Measurements from ENCODE around the gene TVP23A. TPM values are rescaled to one million over a fixed set of nuclear protein-coding genes. Genes with fewer than 3 reads are reported as not detected.
A peak's percentile ranks its signal among the peaks of the same experiment; 100 is the strongest.

The TVP23A gene
- total RNA-seq, 6 experiments from 2014 or later: 0.06 to 0.22 (median 0.13) TPM; not detected in 1

- TF ChIP-seq CTCF (IDR thresholded peaks at IDR 0.05): no peak
- TF ChIP-seq POLR2A (IDR thresholded peaks at IDR 0.05): no peak
- Histone ChIP-seq H3K9me3 (no peaks in the 10 kb centered on the region), H3K36me3 (no peaks in the 10 kb centered on the region), H3K4me3 (no peak overlapping the region), H3K4me1 (peaks cover 0 to 5% (median 0%) of the 10 kb centered on the region in 4 donors), H3K27ac (no peak overlapping the region), H3K27me3 (no peaks in the 10 kb centered on the region)
- 68% methylated on average over 5 of the region's 5 CpGs for WGBS (ENCODE audit: insufficient coverage, low coverage, low lambda C conversion rate, missing lambda C conversion rate)
- intact Hi-C loops (cut with DNase I): no loop called here
- DNase-seq: no peak
- peak in 1 of 4 donors; percentile 33 for ATAC-seq
Observed at GRCh38 chr16:10852948-10853347, 34.4 kb upstream of the TVP23A start.

GRCh38 chr16:10852286-10852685 lies 33.7 kb upstream of the TVP23A start:
- no peaks in the 10 kb centered on the region for H3K36me3 ChIP-seq
- WGBS (ENCODE audit: insufficient coverage, low coverage, low lambda C conversion rate, missing lambda C conversion rate): 32% methylated on average over 4 of the region's 4 CpGs
- ATAC-seq (no peak), DNase-seq (no peak)
- intact Hi-C loops (cut with DNase I): no loop called here
- H3K27ac ChIP-seq: no peak overlapping the region
- no peaks in the 10 kb centered on the region for H3K9me3 ChIP-seq
- TF ChIP-seq CTCF (IDR thresholded peaks at IDR 0.05) (no peak), POLR2A (IDR thresholded peaks at IDR 0.05) (no peak)
- no peaks in the 10 kb centered on the region for H3K27me3 ChIP-seq
- H3K4me3 ChIP-seq: no peak overlapping the region
- peaks cover 0 to 5% (median 0%) of the 10 kb centered on the region in 4 donors for H3K4me1 ChIP-seq

GRCh38 chr16:10851512-10851911 lies 32.9 kb upstream of the TVP23A start:
- DNase-seq: no peak
- no peaks in the 10 kb centered on the region for H3K9me3 ChIP-seq
- no peak overlapping the region for H3K27ac ChIP-seq
- TF ChIP-seq CTCF (IDR thresholded peaks at IDR 0.05) (no peak), POLR2A (IDR thresholded peaks at IDR 0.05) (no peak)
- no peak overlapping the region for H3K4me3 ChIP-seq
- no peaks in the 10 kb centered on the region for H3K36me3 ChIP-seq
- WGBS (ENCODE audit: insufficient coverage, low coverage, low lambda C conversion rate, missing lambda C conversion rate): 93% methylated on average over 3 of the region's 3 CpGs
- no peak for ATAC-seq
- no peaks in the 10 kb centered on the region for H3K27me3 ChIP-seq
- intact Hi-C loops (cut with DNase I): no loop called here
- peaks cover 0 to 5% (median 0%) of the 10 kb centered on the region in 4 donors for H3K4me1 ChIP-seq

- Histone ChIP-seq H3K9me3 (no peaks in the 10 kb centered on the region), H3K27ac (no peak overlapping the region), H3K4me3 (no peak overlapping the region), H3K36me3 (no peaks in the 10 kb centered on the region), H3K4me1 (peaks cover 0 to 5% (median 0%) of the 10 kb centered on the region in 4 donors), H3K27me3 (no peaks in the 10 kb centered on the region)
- intact Hi-C loops (cut with DNase I): no loop called here
- WGBS (ENCODE audit: insufficient coverage, low coverage, low lambda C conversion rate, missing lambda C conversion rate): 38% methylated on average over 4 of the region's 4 CpGs
- TF ChIP-seq CTCF (IDR thresholded peaks at IDR 0.05) (no peak), POLR2A (IDR thresholded peaks at IDR 0.05) (no peak)
- ATAC-seq (peak in 2 of 4 donors; percentile 14 to 87), DNase-seq (no peak)
Observed at GRCh38 chr16:10850478-10850850, 31.9 kb upstream of the TVP23A start.

All from right lobe of liver (tissue), 6 donors.